ENCODE results near the gene ABCG5. TPM values are rescaled to one million over a fixed set of nuclear protein-coding genes. Genes with fewer than 3 reads are reported as not detected.

The ABCG5 gene
- total RNA-seq, 1 donor from 2014 or later: not detected

DNA sequence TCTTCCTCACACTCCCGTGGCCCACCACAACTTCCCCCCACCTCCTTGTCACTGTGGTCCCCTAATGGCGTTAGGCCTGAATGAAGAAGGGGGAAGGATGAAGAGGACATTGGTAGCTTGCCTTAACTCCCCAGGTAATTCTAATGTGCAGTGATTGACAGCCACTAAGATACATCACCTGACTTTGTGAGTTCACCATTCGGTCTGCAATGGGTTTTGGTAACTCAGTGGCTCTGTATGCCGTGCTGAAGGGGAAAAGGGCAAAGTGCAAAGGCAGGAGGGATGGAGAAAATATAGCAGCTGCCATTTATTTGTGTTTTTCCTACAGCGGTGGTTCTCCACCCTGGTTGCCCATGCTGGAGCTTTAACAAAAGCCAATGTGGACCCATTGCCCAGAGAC, 42.3 kb upstream of the ABCG5 start:
- TF ChIP-seq, protein P1, sequence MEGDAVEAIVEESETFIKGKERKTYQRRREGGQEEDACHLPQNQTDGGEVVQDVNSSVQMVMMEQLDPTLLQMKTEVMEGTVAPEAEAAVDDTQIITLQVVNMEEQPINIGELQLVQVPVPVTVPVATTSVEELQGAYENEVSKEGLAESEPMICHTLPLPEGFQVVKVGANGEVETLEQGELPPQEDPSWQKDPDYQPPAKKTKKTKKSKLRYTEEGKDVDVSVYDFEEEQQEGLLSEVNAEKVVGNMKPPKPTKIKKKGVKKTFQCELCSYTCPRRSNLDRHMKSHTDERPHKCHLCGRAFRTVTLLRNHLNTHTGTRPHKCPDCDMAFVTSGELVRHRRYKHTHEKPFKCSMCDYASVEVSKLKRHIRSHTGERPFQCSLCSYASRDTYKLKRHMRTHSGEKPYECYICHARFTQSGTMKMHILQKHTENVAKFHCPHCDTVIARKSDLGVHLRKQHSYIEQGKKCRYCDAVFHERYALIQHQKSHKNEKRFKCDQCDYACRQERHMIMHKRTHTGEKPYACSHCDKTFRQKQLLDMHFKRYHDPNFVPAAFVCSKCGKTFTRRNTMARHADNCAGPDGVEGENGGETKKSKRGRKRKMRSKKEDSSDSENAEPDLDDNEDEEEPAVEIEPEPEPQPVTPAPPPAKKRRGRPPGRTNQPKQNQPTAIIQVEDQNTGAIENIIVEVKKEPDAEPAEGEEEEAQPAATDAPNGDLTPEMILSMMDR (IDR thresholded peaks at IDR 0.05; ENCODE audit: unreplicated experiment): no peak
- no peaks in the 10 kb centered on the region for H3K4me1 Mint-ChIP-seq
- H3K27me3 Mint-ChIP-seq (ENCODE audit: low read depth): peaks cover 9% of the 10 kb centered on the region
- H3K36me3 Mint-ChIP-seq: no peaks in the 10 kb centered on the region
- H3K27ac Mint-ChIP-seq: no peak overlapping the region
- DNase-seq (ENCODE audit: low spot score in 2 of 2, unreplicated experiment in 2 of 2): no peak
- no peaks in the 10 kb centered on the region for H3K9me3 Mint-ChIP-seq
- no peak overlapping the region for H3K4me3 Mint-ChIP-seq

DNA sequence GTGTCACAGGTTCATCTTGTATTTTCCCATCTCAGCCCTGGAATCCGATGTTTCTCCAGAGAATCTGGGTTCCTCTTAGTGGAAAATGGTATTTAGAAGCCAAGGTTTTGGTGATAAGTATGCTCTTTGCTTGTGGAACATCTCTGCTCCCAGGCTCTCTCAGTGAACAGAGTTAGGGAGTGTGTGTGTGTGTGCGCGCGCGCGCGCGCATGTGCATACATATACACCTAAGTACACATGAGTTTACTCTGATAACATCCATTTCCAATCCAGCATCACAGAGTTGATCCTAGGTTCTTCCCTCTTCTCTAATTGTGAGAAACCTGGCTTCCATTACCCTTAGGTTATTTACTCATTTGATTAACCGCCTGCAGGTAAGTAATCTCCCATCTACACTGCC, 41.8 kb upstream of the ABCG5 start:
- peaks cover 12% of the 10 kb centered on the region for H3K27me3 Mint-ChIP-seq (ENCODE audit: low read depth)

DNA sequence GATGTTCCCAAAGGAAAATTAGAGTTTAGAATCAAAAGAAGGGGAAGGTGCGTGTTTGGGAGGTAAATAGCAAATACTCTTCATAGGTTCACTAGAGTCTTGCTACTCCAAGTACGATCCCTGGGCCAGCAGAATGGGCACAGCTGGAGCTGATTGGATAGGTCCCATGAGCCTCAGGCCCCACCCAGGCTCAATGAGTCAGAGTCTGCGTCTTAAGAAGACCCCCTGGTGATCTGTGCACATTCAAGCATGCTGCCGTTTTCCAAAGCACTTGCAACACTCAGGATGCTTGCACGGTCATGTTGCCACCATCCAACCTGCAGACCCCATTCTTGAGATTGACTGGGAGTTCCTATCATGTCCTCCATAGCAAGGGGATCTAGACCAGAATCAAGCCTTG, 40.6 kb upstream of the ABCG5 start:
- Mint-ChIP-seq H3K4me3 (no peak overlapping the region), H3K27me3 (ENCODE audit: low read depth) (peaks cover 14% of the 10 kb centered on the region)
- no peak for DNase-seq (ENCODE audit: low spot score in 2 of 2, unreplicated experiment in 2 of 2)

More for the DNA sequence above, 41.8 kb upstream of the ABCG5 start:
- TF ChIP-seq, protein P1 (IDR thresholded peaks at IDR 0.05; ENCODE audit: unreplicated experiment): no peak
- no peaks in the 10 kb centered on the region for H3K36me3 Mint-ChIP-seq
- H3K4me1 Mint-ChIP-seq: no peaks in the 10 kb centered on the region
- no peak overlapping the region for H3K27ac Mint-ChIP-seq
- no peak for DNase-seq (ENCODE audit: low spot score in 2 of 2, unreplicated experiment in 2 of 2)
- no peaks in the 10 kb centered on the region for H3K9me3 Mint-ChIP-seq
- H3K4me3 Mint-ChIP-seq: no peak overlapping the region

DNA sequence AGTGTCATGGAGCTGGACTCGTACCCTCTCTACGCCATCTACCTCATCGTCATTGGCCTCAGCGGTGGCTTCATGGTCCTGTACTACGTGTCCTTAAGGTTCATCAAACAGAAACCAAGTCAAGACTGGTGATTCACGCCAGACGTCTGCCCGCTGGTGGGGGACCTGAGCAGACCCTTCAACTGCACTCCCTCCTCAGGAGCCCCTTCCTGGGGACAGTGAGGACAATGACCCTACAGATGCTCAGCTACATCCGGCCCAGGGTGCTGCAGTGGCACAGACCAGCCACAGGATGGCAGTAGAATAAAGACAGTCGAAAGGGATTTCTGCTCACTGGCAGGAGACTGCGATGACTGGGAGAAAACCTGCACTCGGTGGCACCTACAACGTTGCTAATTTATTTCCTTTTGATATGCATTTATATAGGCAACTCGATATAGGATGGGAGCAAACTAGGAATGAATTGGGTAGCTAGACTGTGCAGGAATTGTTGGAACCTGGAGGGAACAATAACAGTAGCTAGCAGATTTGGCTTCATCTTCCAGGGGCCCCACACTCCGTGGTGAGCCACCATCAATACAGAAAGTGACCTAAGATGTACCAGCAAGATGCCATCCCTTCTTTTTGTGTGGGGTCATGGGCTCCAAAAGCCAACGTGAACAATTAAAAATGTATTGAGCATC, 39.3 kb upstream of the ABCG5 start:
- Mint-ChIP-seq H3K27ac (no peak overlapping the region), H3K36me3 (no peaks in the 10 kb centered on the region), H3K4me1 (no peaks in the 10 kb centered on the region), H3K9me3 (no peaks in the 10 kb centered on the region), H3K27me3 (ENCODE audit: low read depth) (peaks cover 21% of the 10 kb centered on the region), H3K4me3 (no peak overlapping the region)
- peak in 1 of 2 experiments; percentile 71 for DNase-seq (ENCODE audit: low spot score in 2 of 2, unreplicated experiment in 2 of 2)
- TF ChIP-seq, protein P1 (IDR thresholded peaks at IDR 0.05; ENCODE audit: unreplicated experiment): peak; percentile 83

More for the DNA sequence above, 40.6 kb upstream of the ABCG5 start:
- TF ChIP-seq, protein P1 (IDR thresholded peaks at IDR 0.05; ENCODE audit: unreplicated experiment): no peak
- Mint-ChIP-seq H3K36me3 (no peaks in the 10 kb centered on the region), H3K4me1 (no peaks in the 10 kb centered on the region), H3K27ac (no peak overlapping the region), H3K9me3 (no peaks in the 10 kb centered on the region)

DNA sequence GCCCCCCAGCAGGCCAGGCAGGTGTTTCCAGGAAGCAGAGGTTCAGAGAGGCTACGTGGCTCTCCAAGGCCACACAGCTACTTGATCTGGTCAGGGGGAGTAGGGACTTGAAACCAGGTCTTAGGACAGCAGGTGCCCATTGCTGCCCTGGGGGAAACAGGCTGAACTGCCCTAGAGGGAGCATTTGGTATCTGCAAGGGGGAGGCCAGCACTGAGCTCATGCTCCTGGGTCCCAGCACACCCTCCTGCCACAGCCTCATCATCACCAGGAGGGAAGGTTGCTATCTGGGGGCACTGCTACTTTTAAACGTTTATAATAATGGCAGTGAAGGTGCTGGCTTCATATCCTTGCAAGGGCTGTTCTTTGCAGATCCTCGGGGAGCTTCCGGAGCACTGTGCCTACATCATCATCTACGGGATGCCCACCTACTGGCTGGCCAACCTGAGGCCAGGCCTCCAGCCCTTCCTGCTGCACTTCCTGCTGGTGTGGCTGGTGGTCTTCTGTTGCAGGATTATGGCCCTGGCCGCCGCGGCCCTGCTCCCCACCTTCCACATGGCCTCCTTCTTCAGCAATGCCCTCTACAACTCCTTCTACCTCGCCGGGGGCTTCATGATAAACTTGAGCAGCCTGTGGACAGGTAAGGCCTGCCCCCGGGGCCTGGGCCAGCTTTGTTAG, 36.3 kb upstream of the ABCG5 start:
- Mint-ChIP-seq H3K4me1 (no peaks in the 10 kb centered on the region), H3K9me3 (peaks cover 5% of the 10 kb centered on the region), H3K4me3 (no peak overlapping the region), H3K27me3 (ENCODE audit: low read depth) (peaks cover 51% of the 10 kb centered on the region), H3K27ac (no peak overlapping the region), H3K36me3 (no peaks in the 10 kb centered on the region)
- TF ChIP-seq, protein P1 (IDR thresholded peaks at IDR 0.05; ENCODE audit: unreplicated experiment): no peak
- DNase-seq (ENCODE audit: low spot score in 2 of 2, unreplicated experiment in 2 of 2): no peak
